Panc1 (cell line): ENCODE measurements around the gene ZNF644. TPM values are rescaled to one million over a fixed set of nuclear protein-coding genes. Genes with fewer than 3 reads are reported as not detected.

ENCODE experiments used
- ATAC-seq: fragments of 200-7000 bp; cut with Tn5 transposase; 2 replicates; pipeline ENCODE4 v1.9.1; 2020; ENCODE audit warnings: mild to moderate bottlenecking, moderate library complexity
- BruUV-seq: library from RNA; stranded (reverse); fragments of 400-500 nt; replicated peaks from 2 replicates; lab custom pipeline; 2021; lab: Mats Ljungman, UMichigan
- CTCF ChIA-PET: fragments of 300-600 bp; sonication (Branson Sonifier 250); formaldehyde crosslinking; loops from one replicate; lab custom pipeline; 2022; ENCODE audit warnings: antibody characterized with exemption; lab: Charles Lee
- POLR2A ChIA-PET: fragments of 300-600 bp; sonication (Branson Sonifier 250); formaldehyde crosslinking; loops from one replicate; lab custom pipeline; 2022; ENCODE audit warnings: antibody characterized with exemption; lab: Charles Lee
- DNase-seq: peaks from one replicate; pipeline ENCODE4 v3.0.0-alpha.2; 2010; ENCODE audit warnings: low read depth, low spot score
- H3K27ac ChIP-seq: 2 replicates; pipeline ENCODE4 v1.5.1; 2011; ENCODE audit warnings: mild to moderate bottlenecking, low read length, inconsistent platforms
- H3K27me3 ChIP-seq: fragments of 200-500 bp; sonication (Bioruptor generic); 2 replicates; pipeline ENCODE4 v1.6.0; 2014; ENCODE audit warnings: low read length, inconsistent platforms; ENCODE audit not compliant: control insufficient read depth, insufficient read depth
- H3K36me3 ChIP-seq: fragments of 200-500 bp; sonication (Bioruptor generic); 2 replicates; pipeline ENCODE4 v1.5.1; 2014; ENCODE audit warnings: inconsistent platforms, mild to moderate bottlenecking, low read length, moderate library complexity; ENCODE audit not compliant: control insufficient read depth, insufficient read depth
- H3K4me1 ChIP-seq: 2 replicates; pipeline ENCODE4 v1.5.1; 2011; ENCODE audit warnings: inconsistent platforms, mild to moderate bottlenecking, low read length, moderate library complexity; ENCODE audit not compliant: control insufficient read depth, insufficient read depth
- H3K4me3 ChIP-seq, 2 experiments: 2 replicates each; pipeline ENCODE4 v1.5.1; 2011 to 2012; ENCODE audit warnings: low read depth in 2 of 2, low read length in 2 of 2, mild to moderate bottlenecking in 2 of 2, inconsistent platforms in 1 of 2, moderate library complexity in 1 of 2
- H3K9me3 ChIP-seq: fragments of 200-500 bp; sonication (Bioruptor generic); 2 replicates; pipeline ENCODE4 v1.5.1; 2014; ENCODE audit warnings: low read depth, mild to moderate bottlenecking, inconsistent platforms, low read length, moderate library complexity; ENCODE audit not compliant: control insufficient read depth, insufficient read depth
- POLR2AphosphoS5 ChIP-seq: IDR thresholded peaks from 2 replicates; pipeline ENCODE4 v1.6.1; 2012; ENCODE audit warnings: mild to moderate bottlenecking, low read depth, low read length, moderate library complexity
- SIN3A ChIP-seq: IDR thresholded peaks from 2 replicates; pipeline ENCODE4 v1.6.1; 2012; ENCODE audit warnings: low read depth, mild to moderate bottlenecking, low read length, moderate library complexity, borderline replicate concordance; ENCODE audit not compliant: insufficient read depth
- TCF7L2 ChIP-seq: IDR thresholded peaks from 2 replicates; pipeline ENCODE4 v1.6.1; 2011; ENCODE audit warnings: mild to moderate bottlenecking, low read depth, low read length, inconsistent platforms
- in situ Hi-C: cut with HindIII; loops from 2 replicates; pipeline ENCODE4 v1.10.0; 2016; ENCODE audit warnings: low sequenced_read_pairs, low pct_unique_long_range_greater_than_20kb
- intact Hi-C: fragments of 100-400 bp; cut with micrococcal nuclease; formaldehyde crosslinking; loops from one replicate; pipeline ENCODE4 v1.10.0; 2022; ENCODE audit not compliant: unreplicated experiment
- total RNA-seq: library from RNA; stranded (reverse); gene quantifications from one replicate; pipeline ENCODE4 v1.2.1, GENCODE V29; 2021; ENCODE audit not compliant: unreplicated experiment
- TF ChIP-seq, protein P1 (sequence below): fragments of 450-650 bp; IDR thresholded peaks from 2 replicates; pipeline ENCODE4 v1.5.1; 2017; ENCODE audit warnings: mild to moderate bottlenecking
- TF ChIP-seq, protein P2 (sequence below), 2 experiments: IDR thresholded peaks; 2 replicates each; pipeline ENCODE4 v1.6.1; 2011 to 2012; ENCODE audit warnings: low read depth in 2 of 2, control low read depth in 1 of 2, low read length in 1 of 2, mild to moderate bottlenecking in 1 of 2, moderate library complexity in 1 of 2; ENCODE audit not compliant: insufficient read depth in 1 of 2

The ZNF644 gene
- total RNA-seq, 1 experiment from 2014 or later: 74.2 TPM

DNA sequence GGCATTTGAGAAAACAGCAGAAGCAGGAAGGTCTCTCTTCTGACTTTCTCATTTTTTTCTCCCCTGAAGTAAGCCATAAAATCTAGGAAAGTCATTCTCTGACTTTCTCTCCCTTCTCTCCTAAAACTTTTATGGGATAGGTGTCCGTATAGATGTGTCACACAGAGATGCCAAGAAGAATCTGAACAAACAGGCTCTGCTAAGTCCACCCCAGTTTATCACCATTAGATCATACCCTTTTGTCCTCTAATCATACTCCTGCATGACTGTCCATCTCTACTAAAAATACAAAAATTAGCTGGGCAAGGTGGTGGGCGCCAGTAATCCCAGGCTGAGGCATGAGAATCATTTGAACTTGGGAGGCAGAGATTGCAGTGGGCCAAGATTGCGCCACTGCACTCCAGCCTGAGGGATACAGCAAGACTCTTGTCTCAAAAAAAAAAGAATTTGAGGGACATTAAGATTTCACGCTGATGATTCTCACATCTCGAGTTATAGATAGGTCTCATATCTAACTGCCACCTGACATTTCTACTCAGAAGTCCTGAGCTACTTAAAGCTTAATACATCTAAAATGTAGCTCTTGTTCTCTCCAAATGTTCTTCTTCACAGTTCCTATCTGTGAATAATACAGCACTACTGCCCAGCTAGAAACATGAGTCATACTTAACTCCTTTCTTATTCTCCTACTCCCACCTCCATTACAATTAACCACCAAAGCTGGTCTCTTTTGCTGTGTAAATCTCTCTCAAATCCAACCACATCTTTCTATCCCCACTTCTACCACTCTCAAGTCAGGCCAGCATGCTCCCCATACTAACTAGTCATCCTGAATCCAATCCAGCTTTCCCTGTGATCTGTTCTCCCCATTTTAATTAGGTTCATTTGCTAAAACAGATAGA lies 47.7 kb downstream of the ZNF644 start:
- ATAC-seq: peak; percentile 75; the same call in 1 of the 2 replicates
- BruUV-seq: no TSS peak
- intact Hi-C loops: no loop called here
- H3K27me3 ChIP-seq: no peaks in the 10 kb centered on the region
- H3K36me3 ChIP-seq: no peaks in the 10 kb centered on the region; the same call in 1 of the 2 replicates
- ChIA-PET CTCF (no interaction called here), POLR2A (no interaction called here)
- no peak for DNase-seq
- H3K4me1 ChIP-seq: no peaks in the 10 kb centered on the region
- in situ Hi-C loops: no loop called here
- H3K9me3 ChIP-seq: no peaks in the 10 kb centered on the region
- H3K4me3 ChIP-seq: no peak overlapping the region
- H3K27ac ChIP-seq: no peak overlapping the region
- TF ChIP-seq POLR2AphosphoS5 (no peak), SIN3A (no peak)
- TF ChIP-seq, protein P1, sequence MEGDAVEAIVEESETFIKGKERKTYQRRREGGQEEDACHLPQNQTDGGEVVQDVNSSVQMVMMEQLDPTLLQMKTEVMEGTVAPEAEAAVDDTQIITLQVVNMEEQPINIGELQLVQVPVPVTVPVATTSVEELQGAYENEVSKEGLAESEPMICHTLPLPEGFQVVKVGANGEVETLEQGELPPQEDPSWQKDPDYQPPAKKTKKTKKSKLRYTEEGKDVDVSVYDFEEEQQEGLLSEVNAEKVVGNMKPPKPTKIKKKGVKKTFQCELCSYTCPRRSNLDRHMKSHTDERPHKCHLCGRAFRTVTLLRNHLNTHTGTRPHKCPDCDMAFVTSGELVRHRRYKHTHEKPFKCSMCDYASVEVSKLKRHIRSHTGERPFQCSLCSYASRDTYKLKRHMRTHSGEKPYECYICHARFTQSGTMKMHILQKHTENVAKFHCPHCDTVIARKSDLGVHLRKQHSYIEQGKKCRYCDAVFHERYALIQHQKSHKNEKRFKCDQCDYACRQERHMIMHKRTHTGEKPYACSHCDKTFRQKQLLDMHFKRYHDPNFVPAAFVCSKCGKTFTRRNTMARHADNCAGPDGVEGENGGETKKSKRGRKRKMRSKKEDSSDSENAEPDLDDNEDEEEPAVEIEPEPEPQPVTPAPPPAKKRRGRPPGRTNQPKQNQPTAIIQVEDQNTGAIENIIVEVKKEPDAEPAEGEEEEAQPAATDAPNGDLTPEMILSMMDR: no peak; the same call in 1 of the 2 replicates
- TF ChIP-seq, protein P2, sequence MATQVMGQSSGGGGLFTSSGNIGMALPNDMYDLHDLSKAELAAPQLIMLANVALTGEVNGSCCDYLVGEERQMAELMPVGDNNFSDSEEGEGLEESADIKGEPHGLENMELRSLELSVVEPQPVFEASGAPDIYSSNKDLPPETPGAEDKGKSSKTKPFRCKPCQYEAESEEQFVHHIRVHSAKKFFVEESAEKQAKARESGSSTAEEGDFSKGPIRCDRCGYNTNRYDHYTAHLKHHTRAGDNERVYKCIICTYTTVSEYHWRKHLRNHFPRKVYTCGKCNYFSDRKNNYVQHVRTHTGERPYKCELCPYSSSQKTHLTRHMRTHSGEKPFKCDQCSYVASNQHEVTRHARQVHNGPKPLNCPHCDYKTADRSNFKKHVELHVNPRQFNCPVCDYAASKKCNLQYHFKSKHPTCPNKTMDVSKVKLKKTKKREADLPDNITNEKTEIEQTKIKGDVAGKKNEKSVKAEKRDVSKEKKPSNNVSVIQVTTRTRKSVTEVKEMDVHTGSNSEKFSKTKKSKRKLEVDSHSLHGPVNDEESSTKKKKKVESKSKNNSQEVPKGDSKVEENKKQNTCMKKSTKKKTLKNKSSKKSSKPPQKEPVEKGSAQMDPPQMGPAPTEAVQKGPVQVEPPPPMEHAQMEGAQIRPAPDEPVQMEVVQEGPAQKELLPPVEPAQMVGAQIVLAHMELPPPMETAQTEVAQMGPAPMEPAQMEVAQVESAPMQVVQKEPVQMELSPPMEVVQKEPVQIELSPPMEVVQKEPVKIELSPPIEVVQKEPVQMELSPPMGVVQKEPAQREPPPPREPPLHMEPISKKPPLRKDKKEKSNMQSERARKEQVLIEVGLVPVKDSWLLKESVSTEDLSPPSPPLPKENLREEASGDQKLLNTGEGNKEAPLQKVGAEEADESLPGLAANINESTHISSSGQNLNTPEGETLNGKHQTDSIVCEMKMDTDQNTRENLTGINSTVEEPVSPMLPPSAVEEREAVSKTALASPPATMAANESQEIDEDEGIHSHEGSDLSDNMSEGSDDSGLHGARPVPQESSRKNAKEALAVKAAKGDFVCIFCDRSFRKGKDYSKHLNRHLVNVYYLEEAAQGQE (IDR thresholded peaks at IDR 0.05; ENCODE audit: insufficient read depth in 1 of 2, low read depth in 2 of 2, low read length in 1 of 2): no peak

DNA sequence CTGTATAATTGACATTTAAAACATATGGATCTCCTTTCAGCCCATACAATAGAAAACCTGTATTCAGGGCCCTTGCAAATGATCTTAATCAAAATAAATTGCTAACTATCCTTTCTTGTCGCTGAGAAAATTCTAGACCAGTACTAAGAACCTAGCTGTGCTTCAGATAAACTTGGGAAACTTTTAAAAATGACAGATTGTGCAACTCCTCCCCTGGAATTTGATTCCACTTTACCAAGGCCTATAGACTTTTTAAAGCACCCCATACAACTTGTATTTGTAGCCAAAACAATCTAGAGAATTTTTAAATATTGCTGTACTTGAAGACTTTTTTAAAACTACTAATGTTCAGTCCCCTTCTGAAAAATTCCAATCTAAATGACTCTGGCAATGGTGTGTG lies 51.6 kb downstream of the ZNF644 start:
- POLR2A ChIA-PET: no interaction called here
- TF ChIP-seq TCF7L2: no peak
- TF ChIP-seq POLR2AphosphoS5: no peak
- TF ChIP-seq SIN3A: no peak
- TF ChIP-seq, protein P1: no peak
- TF ChIP-seq, protein P2 (IDR thresholded peaks at IDR 0.05; ENCODE audit: insufficient read depth in 1 of 2, low read depth in 2 of 2, low read length in 1 of 2): no peak

More for the DNA sequence above, 51.6 kb downstream of the ZNF644 start:
- BruUV-seq: no TSS peak
- no peaks in the 10 kb centered on the region for H3K27me3 ChIP-seq
- no peak overlapping the region for H3K4me3 ChIP-seq
- in situ Hi-C loops: no loop called here
- no peak overlapping the region for H3K27ac ChIP-seq
- no peaks in the 10 kb centered on the region for H3K9me3 ChIP-seq
- H3K4me1 ChIP-seq: no peaks in the 10 kb centered on the region
- intact Hi-C loops: no loop called here
- H3K36me3 ChIP-seq: no peaks in the 10 kb centered on the region; the same call in 1 of the 2 replicates
- ATAC-seq (no peak), DNase-seq (no peak)
- CTCF ChIA-PET: no interaction called here
